Endothelial cell of umbilical vein (primary cell): ENCODE results near the gene FAM118A.

Source experiments
- EZH2 ChIP-seq: IDR thresholded peaks from 2 replicates; pipeline ENCODE4 v1.6.1; 2012; ENCODE audit warnings: borderline replicate concordance, low read depth, mild to moderate bottlenecking, moderate library complexity, low read length, inconsistent platforms; ENCODE audit not compliant: severe bottlenecking
- MYC ChIP-seq: IDR thresholded peaks from one replicate; pipeline ENCODE4 v1.6.1; 2011; ENCODE audit warnings: mild to moderate bottlenecking, low read depth, low read length
- POLR2A ChIP-seq: IDR thresholded peaks from 2 replicates; pipeline ENCODE4 v1.6.1; 2012; ENCODE audit warnings: low read depth, mild to moderate bottlenecking, control low read depth, low read length
- TF ChIP-seq, protein P1 (sequence below), 2 donors: IDR thresholded peaks; 1 replicate in 1 of 2; 2 replicates in 1 of 2; pipeline ENCODE4 v1.5.1; 2011; ENCODE audit warnings: low read length in 2 of 2, mild to moderate bottlenecking in 2 of 2, moderate library complexity in 2 of 2, control low read depth in 1 of 2, inconsistent platforms in 1 of 2, low read depth in 1 of 2; ENCODE audit not compliant: insufficient read depth in 1 of 2; ENCODE audit errors: extremely low read depth in 1 of 2
- TF ChIP-seq, protein P2 (sequence below): IDR thresholded peaks from 2 replicates; pipeline ENCODE4 v1.6.1; 2011; ENCODE audit not compliant: insufficient read depth, insufficient read length

DNA sequence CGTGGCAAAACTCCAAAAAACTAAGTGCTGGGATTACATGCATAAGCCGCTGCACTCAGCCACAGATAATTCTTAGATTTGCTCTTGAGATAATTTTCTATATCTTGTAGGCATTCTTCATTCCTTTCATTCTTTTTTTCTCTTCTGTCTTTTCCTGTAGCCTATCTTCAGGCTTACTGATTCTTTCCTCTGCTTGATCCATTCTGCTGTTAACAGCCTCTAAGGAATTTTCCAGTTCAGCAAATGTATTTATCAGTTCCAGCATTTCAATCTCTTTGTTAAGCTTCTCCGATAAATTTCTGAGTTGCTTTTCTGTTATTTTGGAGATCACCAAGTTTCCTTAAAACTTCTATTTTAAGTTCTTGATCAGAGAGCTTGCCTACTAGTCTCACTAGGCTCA is 57.0 kb downstream of the FAM118A start:
- TF ChIP-seq, protein P1, sequence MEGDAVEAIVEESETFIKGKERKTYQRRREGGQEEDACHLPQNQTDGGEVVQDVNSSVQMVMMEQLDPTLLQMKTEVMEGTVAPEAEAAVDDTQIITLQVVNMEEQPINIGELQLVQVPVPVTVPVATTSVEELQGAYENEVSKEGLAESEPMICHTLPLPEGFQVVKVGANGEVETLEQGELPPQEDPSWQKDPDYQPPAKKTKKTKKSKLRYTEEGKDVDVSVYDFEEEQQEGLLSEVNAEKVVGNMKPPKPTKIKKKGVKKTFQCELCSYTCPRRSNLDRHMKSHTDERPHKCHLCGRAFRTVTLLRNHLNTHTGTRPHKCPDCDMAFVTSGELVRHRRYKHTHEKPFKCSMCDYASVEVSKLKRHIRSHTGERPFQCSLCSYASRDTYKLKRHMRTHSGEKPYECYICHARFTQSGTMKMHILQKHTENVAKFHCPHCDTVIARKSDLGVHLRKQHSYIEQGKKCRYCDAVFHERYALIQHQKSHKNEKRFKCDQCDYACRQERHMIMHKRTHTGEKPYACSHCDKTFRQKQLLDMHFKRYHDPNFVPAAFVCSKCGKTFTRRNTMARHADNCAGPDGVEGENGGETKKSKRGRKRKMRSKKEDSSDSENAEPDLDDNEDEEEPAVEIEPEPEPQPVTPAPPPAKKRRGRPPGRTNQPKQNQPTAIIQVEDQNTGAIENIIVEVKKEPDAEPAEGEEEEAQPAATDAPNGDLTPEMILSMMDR (IDR thresholded peaks at IDR 0.05; ENCODE audit: extremely low read depth in 1 of 2, insufficient read depth in 1 of 2, low read depth in 1 of 2, low read length in 2 of 2), result no peak
- TF ChIP-seq POLR2A (no peak), EZH2 (no peak), MYC (no peak)
- TF ChIP-seq, protein P2, sequence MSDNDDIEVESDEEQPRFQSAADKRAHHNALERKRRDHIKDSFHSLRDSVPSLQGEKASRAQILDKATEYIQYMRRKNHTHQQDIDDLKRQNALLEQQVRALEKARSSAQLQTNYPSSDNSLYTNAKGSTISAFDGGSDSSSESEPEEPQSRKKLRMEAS, result no peak
